Caco-2 (cell line): Measurements from ENCODE around the gene F13A1. TPM values are rescaled to one million over a fixed set of nuclear protein-coding genes. Genes with fewer than 3 reads are reported as not detected.

Experiments used
- BruUV-seq: library from RNA; stranded (reverse); fragments of 400-500 nt; replicated peaks from 2 replicates; lab custom pipeline; 2021; lab: Mats Ljungman, UMichigan
- CTCF ChIA-PET: fragments of 300-600 bp; sonication (Branson Sonifier 250); formaldehyde crosslinking; loops from one replicate; lab custom pipeline; 2022; ENCODE audit warnings: antibody characterized with exemption; lab: Charles Lee
- POLR2A ChIA-PET: fragments of 300-600 bp; sonication (Branson Sonifier 250); formaldehyde crosslinking; loops from one replicate; lab custom pipeline; 2022; ENCODE audit warnings: antibody characterized with exemption; lab: Charles Lee
- DNase-seq, 2 experiments: peaks; one replicate each; pipeline versions ENCODE4 v3.0.0 to v3.0.0-alpha.2; 2020 to 2022
- H3K27me3 ChIP-seq: replicated peaks from 2 replicates; pipeline ENCODE4 v1.6.0; 2011; ENCODE audit warnings: low read length; ENCODE audit not compliant: control insufficient read depth, insufficient read depth
- H3K36me3 ChIP-seq: 2 replicates; pipeline ENCODE4 v1.5.1; 2011; ENCODE audit warnings: low read length; ENCODE audit not compliant: control insufficient read depth, insufficient read depth
- H3K4me1 ChIP-seq: fragments of 250-450 bp; sonication (Bioruptor Pico); 2 replicates; pipeline ENCODE4 v1.5.1; 2020; ENCODE audit warnings: mild to moderate bottlenecking
- H3K4me3 ChIP-seq: 2 replicates; pipeline ENCODE4 v1.5.1; 2011; ENCODE audit warnings: low read depth, mild to moderate bottlenecking, control low read depth, low read length
- H3K9me3 ChIP-seq: fragments of 250-450 bp; sonication (Bioruptor Pico); 2 replicates; pipeline ENCODE4 v1.5.1; 2020; ENCODE audit warnings: mild to moderate bottlenecking, moderate library complexity
- H3K27ac Mint-ChIP-seq: one replicate; pipeline ENCODE4 v1.8.0; 2022; ENCODE audit warnings: mixed read lengths; ENCODE audit not compliant: unreplicated experiment
- H3K27me3 Mint-ChIP-seq: one replicate; pipeline ENCODE4 v1.8.0; 2022; ENCODE audit warnings: mixed read lengths; ENCODE audit not compliant: insufficient read depth, unreplicated experiment
- H3K36me3 Mint-ChIP-seq: one replicate; pipeline ENCODE4 v1.8.0; 2022; ENCODE audit warnings: mild to moderate bottlenecking, mixed read lengths; ENCODE audit not compliant: insufficient read depth, unreplicated experiment
- H3K4me1 Mint-ChIP-seq: one replicate; pipeline ENCODE4 v1.8.0; 2022; ENCODE audit warnings: low read depth, mixed read lengths; ENCODE audit not compliant: unreplicated experiment
- H3K4me3 Mint-ChIP-seq: one replicate; pipeline ENCODE4 v1.8.0; 2022; ENCODE audit warnings: mild to moderate bottlenecking, moderate library complexity, mixed read lengths; ENCODE audit not compliant: unreplicated experiment
- H3K9me3 Mint-ChIP-seq: one replicate; pipeline ENCODE4 v1.8.0; 2022; ENCODE audit warnings: mixed read lengths; ENCODE audit not compliant: unreplicated experiment
- CTCF ChIP-seq, 2 experiments: fragments of 200-600 bp in 1 of 2; IDR thresholded peaks; 1 replicate in 1 of 2; 2 replicates in 1 of 2; pipeline versions ENCODE4 v1.5.1 to v1.8.0; 2011 to 2022; ENCODE audit warnings: antibody characterized with exemption in 1 of 2, control low read depth in 1 of 2, inconsistent platforms in 1 of 2, low read depth in 1 of 2, low read length in 1 of 2, mild to moderate bottlenecking in 1 of 2, moderate library complexity in 1 of 2; ENCODE audit not compliant: insufficient read depth in 1 of 2, severe bottlenecking in 1 of 2, unreplicated experiment in 1 of 2
- intact Hi-C: fragments of 100-400 bp; cut with micrococcal nuclease; formaldehyde crosslinking; loops from one replicate; pipeline ENCODE4 v1.10.0; 2022; ENCODE audit not compliant: unreplicated experiment
- total RNA-seq: library from RNA; stranded (reverse); gene quantifications from 2 replicates; pipeline ENCODE4 v1.2.3, GENCODE V29; 2022

Gene F13A1
- total RNA-seq, 1 experiment from 2014 or later = not detected

GRCh38 chr6:6180684-6181083 is 139.8 kb downstream of the F13A1 start:
- Mint-ChIP-seq H3K4me3 (no peak overlapping the region), H3K27ac (no peak overlapping the region), H3K9me3 (no peaks in the 10 kb centered on the region), H3K4me1 (no peaks in the 10 kb centered on the region), H3K27me3 (peaks cover 6% of the 10 kb centered on the region), H3K36me3 (no peaks in the 10 kb centered on the region)
- H3K4me3 ChIP-seq = no peak overlapping the region
- BruUV-seq = no TSS peak
- no peaks in the 10 kb centered on the region for H3K9me3 ChIP-seq
- intact Hi-C loops = no loop called here
- no peaks in the 10 kb centered on the region for H3K4me1 ChIP-seq
- no peak for TF ChIP-seq CTCF (IDR thresholded peaks at IDR 0.05; ENCODE audit: insufficient read depth in 1 of 2, low read depth in 1 of 2, low read length in 1 of 2, severe bottlenecking in 1 of 2, unreplicated experiment in 1 of 2)
- H3K36me3 ChIP-seq = no peaks in the 10 kb centered on the region
- no peaks in the 10 kb centered on the region for H3K27me3 ChIP-seq
- POLR2A ChIA-PET = no interaction called here
- DNase-seq = no peak
- CTCF ChIA-PET = no interaction called here

DNA sequence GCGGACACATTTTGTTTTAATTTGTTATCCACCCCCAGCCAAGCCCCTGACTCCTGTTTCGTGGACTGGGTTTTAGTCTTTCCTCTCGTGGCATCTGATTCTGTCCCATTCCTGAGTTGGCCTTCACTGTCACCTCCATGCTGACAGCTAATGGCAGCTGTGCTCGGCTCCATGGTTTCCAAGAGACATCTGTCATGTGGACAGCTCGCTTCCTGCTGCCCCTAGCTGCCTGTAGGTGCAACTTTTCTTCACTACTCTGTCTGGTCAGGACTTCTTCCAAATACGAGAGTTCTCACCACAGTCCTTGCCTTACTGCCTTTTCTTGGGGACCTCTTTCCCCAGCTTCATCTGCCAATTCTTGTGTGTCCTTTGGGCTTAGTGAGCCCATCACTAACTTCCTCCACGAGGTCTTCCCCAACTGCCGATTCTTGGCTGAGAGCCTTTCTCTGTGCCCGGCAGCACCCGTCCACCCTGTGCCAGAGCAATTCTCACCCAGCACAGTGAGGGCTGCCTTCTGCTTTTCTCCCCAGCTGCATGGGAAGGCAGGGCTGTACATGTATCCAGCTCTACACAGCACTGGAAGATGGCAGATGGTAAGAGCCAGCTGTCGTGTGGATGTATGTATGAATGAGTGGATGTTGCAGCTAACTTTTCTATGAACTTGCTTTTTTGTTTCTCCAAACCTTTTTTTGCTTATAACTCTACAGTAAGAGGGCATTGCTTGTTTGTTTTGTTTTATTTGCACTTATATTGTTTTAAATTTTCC is 140.4 kb downstream of the F13A1 start:
- ChIA-PET POLR2A (no interaction called here), CTCF (no interaction called here)
- no peaks in the 10 kb centered on the region for H3K9me3 Mint-ChIP-seq
- peak in 1 of 2 experiments; percentile 13 for TF ChIP-seq CTCF (IDR thresholded peaks at IDR 0.05; ENCODE audit: insufficient read depth in 1 of 2, low read depth in 1 of 2, low read length in 1 of 2, severe bottlenecking in 1 of 2, unreplicated experiment in 1 of 2)
- Histone ChIP-seq H3K36me3 (no peaks in the 10 kb centered on the region), H3K4me1 (no peaks in the 10 kb centered on the region), H3K27me3 (no peaks in the 10 kb centered on the region), H3K9me3 (no peaks in the 10 kb centered on the region), H3K4me3 (no peak overlapping the region)
- intact Hi-C loops = no loop called here
- H3K4me1 Mint-ChIP-seq = no peaks in the 10 kb centered on the region
- H3K4me3 Mint-ChIP-seq = no peak overlapping the region
- BruUV-seq = no TSS peak
- no peak for DNase-seq
- peaks cover 6% of the 10 kb centered on the region for H3K27me3 Mint-ChIP-seq
- no peaks in the 10 kb centered on the region for H3K36me3 Mint-ChIP-seq
- no peak overlapping the region for H3K27ac Mint-ChIP-seq

GRCh38 chr6:6178795-6179194 is 141.7 kb downstream of the F13A1 start:
- no TSS peak for BruUV-seq
- DNase-seq = no peak
- Mint-ChIP-seq H3K4me1 (no peaks in the 10 kb centered on the region), H3K27me3 (peaks cover 6% of the 10 kb centered on the region), H3K27ac (no peak overlapping the region), H3K4me3 (no peak overlapping the region), H3K36me3 (no peaks in the 10 kb centered on the region), H3K9me3 (no peaks in the 10 kb centered on the region)
- POLR2A ChIA-PET = no interaction called here
- Histone ChIP-seq H3K9me3 (no peaks in the 10 kb centered on the region), H3K27me3 (no peaks in the 10 kb centered on the region), H3K4me1 (no peaks in the 10 kb centered on the region), H3K36me3 (no peaks in the 10 kb centered on the region), H3K4me3 (no peak overlapping the region)
- CTCF ChIA-PET = no interaction called here
- no peak for TF ChIP-seq CTCF (IDR thresholded peaks at IDR 0.05; ENCODE audit: insufficient read depth in 1 of 2, low read depth in 1 of 2, low read length in 1 of 2, severe bottlenecking in 1 of 2, unreplicated experiment in 1 of 2)
- intact Hi-C loops = no loop called here
